Measurements from ENCODE around the gene FOXP1. TPM values are rescaled to one million over a fixed set of nuclear protein-coding genes. Genes with fewer than 3 reads are reported as not detected.

Gene FOXP1
- total and polyA plus RNA-seq, 4 donors: 4.9 to 35.4 (median 32.0) TPM

- H3K27ac ChIP-seq (ENCODE audit: low read depth in 1 of 2, low read length in 2 of 2): no peak overlapping the region
- H3K9me3 ChIP-seq (ENCODE audit: control insufficient read depth in 4 of 4, low read length in 3 of 4): no peaks in the 10 kb centered on the region
- H3K4me3 ChIP-seq (ENCODE audit: low read depth in 1 of 3, low read length in 3 of 3): no peak overlapping the region
- no peaks in the 10 kb centered on the region for H3K27me3 ChIP-seq (ENCODE audit: control insufficient read depth in 4 of 4, insufficient read depth in 4 of 4, low read length in 3 of 4)
- H3K9ac ChIP-seq (ENCODE audit: low read depth in 1 of 2, low read length in 2 of 2): no peak overlapping the region
- 81% methylated on average over 5 of the region's 5 CpGs for WGBS
- TF ChIP-seq ZBTB33 (IDR thresholded peaks at IDR 0.05): no peak
- TF ChIP-seq CTCF (IDR thresholded peaks at IDR 0.05; ENCODE audit: low read depth, low read length, missing input control): no peak
- no peak for TF ChIP-seq MAX (IDR thresholded peaks at IDR 0.05)
- no peak for TF ChIP-seq REST (IDR thresholded peaks at IDR 0.05)
- no peak for TF ChIP-seq RXRA (IDR thresholded peaks at IDR 0.05)
- TF ChIP-seq ATF3 (IDR thresholded peaks at IDR 0.05): no peak
- TF ChIP-seq EGR1 (IDR thresholded peaks at IDR 0.05; ENCODE audit: low read depth in 2 of 2): no peak
- TF ChIP-seq FOXA2 (IDR thresholded peaks at IDR 0.05): no peak
- TF ChIP-seq YY1 (IDR thresholded peaks at IDR 0.05): no peak
- TF ChIP-seq HNF4A (conservative IDR thresholded peaks at IDR 0.05): no peak
- TF ChIP-seq TAF1 (conservative IDR thresholded peaks at IDR 0.05): no peak
- no peak for TF ChIP-seq JUND (IDR thresholded peaks at IDR 0.05)
- no peak for TF ChIP-seq GABPA (IDR thresholded peaks at IDR 0.05 in 1 of 2, conservative IDR thresholded peaks at IDR 0.05 in 1 of 2)
- no peak for TF ChIP-seq SP1 (IDR thresholded peaks at IDR 0.05)
- TF ChIP-seq HNF4G (IDR thresholded peaks at IDR 0.05): no peak
- TF ChIP-seq FOXA1 (IDR thresholded peaks at IDR 0.05): no peak
- no peak for TF ChIP-seq RAD21 (IDR thresholded peaks at IDR 0.05)
- no peak for TF ChIP-seq NR2F2 (IDR thresholded peaks at IDR 0.05)
- peaks cover 0 to 5% (median 2%) of the 10 kb centered on the region in 4 donors for H3K36me3 ChIP-seq (ENCODE audit: control insufficient read depth in 4 of 4, insufficient read depth in 3 of 4, low read depth in 1 of 4, low read length in 3 of 4)
- H3K4me1 ChIP-seq (ENCODE audit: control insufficient read depth in 4 of 4, insufficient read depth in 4 of 4, low read length in 3 of 4): peaks cover 4 to 12% (median 8%) of the 10 kb centered on the region in 4 donors
- DNase-seq (ENCODE audit: low spot score): no peak
These were observed 481.9 kb downstream of the FOXP1 start for GRCh38 chr3:71101626-71102025.
